GM23338 (cell line): ENCODE measurements around the gene TSACC.

ENCODE experiments used
- CREB1 ChIP-seq: fragments of 250-450 bp; sonication (Bioruptor Pico); IDR thresholded peaks from 2 replicates; pipeline ENCODE4 v1.5.0; 2020; ENCODE audit warnings: low read depth, mild to moderate bottlenecking, moderate library complexity
- EZH2 ChIP-seq: fragments of 200-600 bp; sonication (generic); IDR thresholded peaks from one replicate; pipeline ENCODE4 v1.8.0; 2017; ENCODE audit warnings: antibody characterized with exemption, mild to moderate bottlenecking, low read depth; ENCODE audit not compliant: unreplicated experiment
- EZH2phosphoT487 ChIP-seq: fragments of 200-600 bp; sonication (generic); IDR thresholded peaks from one replicate; pipeline ENCODE4 v1.8.1; 2018; ENCODE audit warnings: antibody characterized with exemption; ENCODE audit not compliant: unreplicated experiment
- JUNB ChIP-seq: IDR thresholded peaks from one replicate; pipeline ENCODE4 v1.6.1; 2016; ENCODE audit warnings: antibody characterized with exemption; ENCODE audit not compliant: unreplicated experiment
- POLR2AphosphoS5 ChIP-seq: IDR thresholded peaks from 2 replicates; pipeline ENCODE4 v1.6.1; 2016; ENCODE audit warnings: antibody characterized with exemption, low read depth
- STAT1 ChIP-seq: IDR thresholded peaks from one replicate; pipeline ENCODE4 v1.6.1; 2016; ENCODE audit warnings: antibody characterized with exemption; ENCODE audit not compliant: unreplicated experiment
- TF ChIP-seq, protein P1 (sequence below): IDR thresholded peaks from one replicate; pipeline ENCODE4 v1.6.1; 2018; ENCODE audit warnings: antibody characterized with exemption; ENCODE audit not compliant: unreplicated experiment
- TF ChIP-seq, protein P2 (sequence below), 2 experiments: fragments of 200-600 bp in 1 of 2; sonication (generic) in 1 of 2; conservative IDR thresholded peaks; 2 replicates each; pipeline versions ENCODE4 v1.5.1 to v1.6.1; 2016 to 2017; ENCODE audit warnings: antibody characterized with exemption in 2 of 2, low read depth in 2 of 2, mild to moderate bottlenecking in 2 of 2, moderate library complexity in 1 of 2
- TF ChIP-seq, protein P3 (sequence below): IDR thresholded peaks from 2 replicates; pipeline ENCODE4 v1.6.1; 2016; ENCODE audit warnings: antibody characterized with exemption

DNA sequence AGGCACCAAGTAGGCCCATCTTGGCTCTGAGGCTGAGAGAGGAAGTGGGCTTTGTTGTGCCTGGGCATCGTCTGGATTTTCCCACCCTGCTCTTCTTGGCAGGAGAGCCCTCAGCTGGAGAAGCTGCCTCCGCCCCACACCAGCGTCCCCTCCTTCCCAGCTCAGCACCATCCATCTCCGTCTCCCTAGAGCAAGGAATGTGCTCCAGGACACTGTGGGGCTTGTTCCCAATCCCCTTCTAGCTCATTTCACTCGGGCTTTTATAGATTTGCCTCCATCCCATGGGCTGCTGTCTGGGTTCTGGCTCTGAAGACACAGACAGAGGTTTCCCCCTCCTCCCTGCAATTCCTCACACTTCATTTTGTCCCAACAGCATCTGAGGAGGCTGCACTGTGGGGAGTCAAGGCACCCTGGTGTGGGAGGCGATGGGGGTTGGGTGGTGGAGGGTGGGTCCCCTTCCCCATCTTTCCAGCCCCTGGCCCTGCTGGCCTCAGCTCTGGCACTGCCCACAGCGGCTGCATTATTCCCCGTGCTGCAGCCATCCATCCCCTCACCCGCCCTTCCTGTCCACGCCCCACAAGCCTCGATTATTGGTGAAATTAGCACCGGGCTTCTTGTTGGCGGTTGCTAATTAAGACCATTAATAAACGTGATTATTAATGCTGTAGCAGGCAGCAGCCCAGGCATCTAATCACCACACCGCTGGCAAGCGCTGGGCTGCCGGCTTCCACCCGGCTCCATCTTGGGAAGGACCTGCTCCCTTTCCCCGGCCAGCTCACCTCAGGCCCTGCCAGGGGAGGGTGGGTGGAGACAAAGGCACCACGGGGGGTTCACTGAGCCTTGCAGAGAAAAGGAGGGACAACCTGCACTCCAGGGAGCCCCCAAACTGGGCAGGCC is 52.4 kb downstream of the TSACC start:
- TF ChIP-seq, protein P1, sequence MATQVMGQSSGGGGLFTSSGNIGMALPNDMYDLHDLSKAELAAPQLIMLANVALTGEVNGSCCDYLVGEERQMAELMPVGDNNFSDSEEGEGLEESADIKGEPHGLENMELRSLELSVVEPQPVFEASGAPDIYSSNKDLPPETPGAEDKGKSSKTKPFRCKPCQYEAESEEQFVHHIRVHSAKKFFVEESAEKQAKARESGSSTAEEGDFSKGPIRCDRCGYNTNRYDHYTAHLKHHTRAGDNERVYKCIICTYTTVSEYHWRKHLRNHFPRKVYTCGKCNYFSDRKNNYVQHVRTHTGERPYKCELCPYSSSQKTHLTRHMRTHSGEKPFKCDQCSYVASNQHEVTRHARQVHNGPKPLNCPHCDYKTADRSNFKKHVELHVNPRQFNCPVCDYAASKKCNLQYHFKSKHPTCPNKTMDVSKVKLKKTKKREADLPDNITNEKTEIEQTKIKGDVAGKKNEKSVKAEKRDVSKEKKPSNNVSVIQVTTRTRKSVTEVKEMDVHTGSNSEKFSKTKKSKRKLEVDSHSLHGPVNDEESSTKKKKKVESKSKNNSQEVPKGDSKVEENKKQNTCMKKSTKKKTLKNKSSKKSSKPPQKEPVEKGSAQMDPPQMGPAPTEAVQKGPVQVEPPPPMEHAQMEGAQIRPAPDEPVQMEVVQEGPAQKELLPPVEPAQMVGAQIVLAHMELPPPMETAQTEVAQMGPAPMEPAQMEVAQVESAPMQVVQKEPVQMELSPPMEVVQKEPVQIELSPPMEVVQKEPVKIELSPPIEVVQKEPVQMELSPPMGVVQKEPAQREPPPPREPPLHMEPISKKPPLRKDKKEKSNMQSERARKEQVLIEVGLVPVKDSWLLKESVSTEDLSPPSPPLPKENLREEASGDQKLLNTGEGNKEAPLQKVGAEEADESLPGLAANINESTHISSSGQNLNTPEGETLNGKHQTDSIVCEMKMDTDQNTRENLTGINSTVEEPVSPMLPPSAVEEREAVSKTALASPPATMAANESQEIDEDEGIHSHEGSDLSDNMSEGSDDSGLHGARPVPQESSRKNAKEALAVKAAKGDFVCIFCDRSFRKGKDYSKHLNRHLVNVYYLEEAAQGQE, result no peak
- TF ChIP-seq, protein P2, sequence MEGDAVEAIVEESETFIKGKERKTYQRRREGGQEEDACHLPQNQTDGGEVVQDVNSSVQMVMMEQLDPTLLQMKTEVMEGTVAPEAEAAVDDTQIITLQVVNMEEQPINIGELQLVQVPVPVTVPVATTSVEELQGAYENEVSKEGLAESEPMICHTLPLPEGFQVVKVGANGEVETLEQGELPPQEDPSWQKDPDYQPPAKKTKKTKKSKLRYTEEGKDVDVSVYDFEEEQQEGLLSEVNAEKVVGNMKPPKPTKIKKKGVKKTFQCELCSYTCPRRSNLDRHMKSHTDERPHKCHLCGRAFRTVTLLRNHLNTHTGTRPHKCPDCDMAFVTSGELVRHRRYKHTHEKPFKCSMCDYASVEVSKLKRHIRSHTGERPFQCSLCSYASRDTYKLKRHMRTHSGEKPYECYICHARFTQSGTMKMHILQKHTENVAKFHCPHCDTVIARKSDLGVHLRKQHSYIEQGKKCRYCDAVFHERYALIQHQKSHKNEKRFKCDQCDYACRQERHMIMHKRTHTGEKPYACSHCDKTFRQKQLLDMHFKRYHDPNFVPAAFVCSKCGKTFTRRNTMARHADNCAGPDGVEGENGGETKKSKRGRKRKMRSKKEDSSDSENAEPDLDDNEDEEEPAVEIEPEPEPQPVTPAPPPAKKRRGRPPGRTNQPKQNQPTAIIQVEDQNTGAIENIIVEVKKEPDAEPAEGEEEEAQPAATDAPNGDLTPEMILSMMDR (conservative IDR thresholded peaks at IDR 0.05; ENCODE audit: low read depth in 2 of 2), result no peak
- TF ChIP-seq EZH2 (peak; percentile 33), JUNB (no peak), POLR2AphosphoS5 (no peak), CREB1 (CRISPR knock-in tag) (no peak), EZH2phosphoT487 (no peak), STAT1 (no peak)
- TF ChIP-seq, protein P3, sequence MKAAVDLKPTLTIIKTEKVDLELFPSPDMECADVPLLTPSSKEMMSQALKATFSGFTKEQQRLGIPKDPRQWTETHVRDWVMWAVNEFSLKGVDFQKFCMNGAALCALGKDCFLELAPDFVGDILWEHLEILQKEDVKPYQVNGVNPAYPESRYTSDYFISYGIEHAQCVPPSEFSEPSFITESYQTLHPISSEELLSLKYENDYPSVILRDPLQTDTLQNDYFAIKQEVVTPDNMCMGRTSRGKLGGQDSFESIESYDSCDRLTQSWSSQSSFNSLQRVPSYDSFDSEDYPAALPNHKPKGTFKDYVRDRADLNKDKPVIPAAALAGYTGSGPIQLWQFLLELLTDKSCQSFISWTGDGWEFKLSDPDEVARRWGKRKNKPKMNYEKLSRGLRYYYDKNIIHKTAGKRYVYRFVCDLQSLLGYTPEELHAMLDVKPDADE, result no peak
